IMR-90 (cell line): ENCODE data around the gene EIF4E3.

Experiments used
- CTCF ChIP-seq: conservative IDR thresholded peaks from 2 replicates; pipeline ENCODE4 v1.5.1; 2012; ENCODE audit warnings: mild to moderate bottlenecking, low read depth, low read length, improper control_type of control experiment
- MAZ ChIP-seq: IDR thresholded peaks from 2 replicates; pipeline ENCODE4 v1.6.1; 2012; ENCODE audit warnings: low read depth, mild to moderate bottlenecking, low read length, improper control_type of control experiment, moderate library complexity, borderline replicate concordance
- POLR2A ChIP-seq: IDR thresholded peaks from 2 replicates; pipeline ENCODE4 v1.6.1; 2012; ENCODE audit warnings: mild to moderate bottlenecking, low read depth, low read length

GRCh38 chr3:71694358-71694999 lies 30.7 kb downstream of the EIF4E3 start:
- TF ChIP-seq CTCF: no peak
- TF ChIP-seq MAZ: no peak
- no peak for TF ChIP-seq POLR2A
